Cardiac muscle cell (in vitro differentiated cells and primary cell): ENCODE measurements around the gene SCFD1. TPM values are rescaled to one million over a fixed set of nuclear protein-coding genes. Genes with fewer than 3 reads are reported as not detected.

Source experiments
- DNase-seq, 2 donors: peaks; one replicate each; pipeline versions ENCODE4 v3.0.0 to v3.0.0-alpha.2; 2010 to 2017; ENCODE audit warnings: low read depth in 1 of 2, low spot score in 1 of 2
- H3K27ac ChIP-seq: fragments of 200-600 bp; sonication (generic); 2 replicates; pipeline ENCODE4 v1.5.1; 2016
- H3K27me3 ChIP-seq: fragments of 200-600 bp; sonication (generic); 2 replicates; pipeline ENCODE4 v1.6.0; 2016; ENCODE audit warnings: control low read depth
- H3K36me3 ChIP-seq: fragments of 200-600 bp; sonication (generic); 2 replicates; pipeline ENCODE4 v1.5.1; 2016; ENCODE audit warnings: control low read depth
- H3K4me1 ChIP-seq: fragments of 200-600 bp; sonication (generic); 2 replicates; pipeline ENCODE4 v1.8.1; 2017; ENCODE audit warnings: low read depth, mild to moderate bottlenecking, mixed run types
- H3K4me3 ChIP-seq: fragments of 200-600 bp; sonication (generic); 2 replicates; pipeline ENCODE4 v1.5.1; 2016; ENCODE audit warnings: mild to moderate bottlenecking
- H3K9me3 ChIP-seq: fragments of 200-600 bp; sonication (generic); 2 replicates; pipeline ENCODE4 v1.5.1; 2017; ENCODE audit warnings: low read depth, mild to moderate bottlenecking, control low read depth
- CTCF ChIP-seq: IDR thresholded peaks from 2 replicates; pipeline ENCODE4 v1.5.1; 2012; ENCODE audit warnings: low read depth, mild to moderate bottlenecking, low read length
- polyA plus RNA-seq: library from polyadenylated mRNA; unstranded; fragments of >200 nt; fragmentation: Nextera tagmentation; extraction: Ambion mirVana; gene quantifications from 2 replicates; pipeline ENCODE4 v1.2.1, GENCODE V29; 2016
- total RNA-seq: library from RNA; depleted of rRNA; stranded (reverse); fragments of >200 nt; gene quantifications from 2 replicates; pipeline ENCODE4 v1.2.3, GENCODE V29; 2016

The SCFD1 gene
- total and polyA plus RNA-seq, 2 experiments from 2014 or later: 51.7 to 76.3 TPM

- Histone ChIP-seq H3K27me3 (no peaks in the 10 kb centered on the region), H3K4me1 (no peaks in the 10 kb centered on the region), H3K4me3 (no peak overlapping the region), H3K27ac (no peak overlapping the region), H3K9me3 (no peaks in the 10 kb centered on the region), H3K36me3 (peaks cover 34% of the 10 kb centered on the region)
- no peak for DNase-seq
- TF ChIP-seq CTCF: no peak
Observed at GRCh38 chr14:30648471-30648870, 26.4 kb downstream of the SCFD1 start.

- no peak overlapping the region for H3K27ac ChIP-seq
- no peaks in the 10 kb centered on the region for H3K27me3 ChIP-seq
- no peak overlapping the region for H3K4me3 ChIP-seq
- H3K9me3 ChIP-seq: no peaks in the 10 kb centered on the region
- no peak for DNase-seq
- H3K36me3 ChIP-seq: peaks cover 48% of the 10 kb centered on the region
- TF ChIP-seq CTCF: no peak
- H3K4me1 ChIP-seq: no peaks in the 10 kb centered on the region
Observed at GRCh38 chr14:30651937-30652336, 29.8 kb downstream of the SCFD1 start.

- no peak for TF ChIP-seq CTCF
- no peaks in the 10 kb centered on the region for H3K27me3 ChIP-seq
- H3K4me3 ChIP-seq: no peak overlapping the region
- H3K4me1 ChIP-seq: no peaks in the 10 kb centered on the region
- peaks cover 46% of the 10 kb centered on the region for H3K36me3 ChIP-seq
- no peaks in the 10 kb centered on the region for H3K9me3 ChIP-seq
- H3K27ac ChIP-seq: no peak overlapping the region
- no peak for DNase-seq
Observed at GRCh38 chr14:30655124-30655523, 33.0 kb downstream of the SCFD1 start.

- Histone ChIP-seq H3K36me3 (peaks cover 41% of the 10 kb centered on the region), H3K27me3 (no peaks in the 10 kb centered on the region), H3K9me3 (no peaks in the 10 kb centered on the region), H3K27ac (no peak overlapping the region), H3K4me1 (no peaks in the 10 kb centered on the region), H3K4me3 (no peak overlapping the region)
- DNase-seq: no peak
- no peak for TF ChIP-seq CTCF
Observed at GRCh38 chr14:30655658-30656057, 33.5 kb downstream of the SCFD1 start.

- no peaks in the 10 kb centered on the region for H3K4me1 ChIP-seq
- peak; percentile 62 for TF ChIP-seq CTCF
- H3K4me3 ChIP-seq: no peak overlapping the region
- H3K27me3 ChIP-seq: no peaks in the 10 kb centered on the region
- no peak overlapping the region for H3K27ac ChIP-seq
- H3K36me3 ChIP-seq: peaks cover 38% of the 10 kb centered on the region
- H3K9me3 ChIP-seq: no peaks in the 10 kb centered on the region
- DNase-seq: peak; percentile 43 to 48
Observed at GRCh38 chr14:30656190-30656632, 34.1 kb downstream of the SCFD1 start.

- Histone ChIP-seq H3K4me1 (no peaks in the 10 kb centered on the region), H3K4me3 (no peak overlapping the region), H3K9me3 (no peaks in the 10 kb centered on the region), H3K27ac (no peak overlapping the region), H3K27me3 (no peaks in the 10 kb centered on the region), H3K36me3 (peaks cover 33% of the 10 kb centered on the region)
- TF ChIP-seq CTCF: no peak
- peak in 1 of 2 donors; percentile 75 for DNase-seq
Observed at GRCh38 chr14:30657050-30657449, 34.9 kb downstream of the SCFD1 start.
